Activated CD8-positive, alpha-beta memory T cell treated with anti-CD3 and anti-CD28 coated beads, Interleukin-2, amount 50 U/mL, for 24 hours (primary cell): ENCODE results near the gene SLC1A4.
A peak's percentile ranks its signal among the peaks of the same experiment; 100 is the strongest.
"Not testable (repeated sequence)": the region's sequence is repeated elsewhere in the genome, so short reads cannot be mapped to it uniquely, and the experiment has no call there.

Experiments
- DNase-seq: peaks from one replicate; pipeline ENCODE4 v3.0.0-alpha.2; 2020; ENCODE audit errors: extremely low read depth

The SLC1A4 gene

DNA sequence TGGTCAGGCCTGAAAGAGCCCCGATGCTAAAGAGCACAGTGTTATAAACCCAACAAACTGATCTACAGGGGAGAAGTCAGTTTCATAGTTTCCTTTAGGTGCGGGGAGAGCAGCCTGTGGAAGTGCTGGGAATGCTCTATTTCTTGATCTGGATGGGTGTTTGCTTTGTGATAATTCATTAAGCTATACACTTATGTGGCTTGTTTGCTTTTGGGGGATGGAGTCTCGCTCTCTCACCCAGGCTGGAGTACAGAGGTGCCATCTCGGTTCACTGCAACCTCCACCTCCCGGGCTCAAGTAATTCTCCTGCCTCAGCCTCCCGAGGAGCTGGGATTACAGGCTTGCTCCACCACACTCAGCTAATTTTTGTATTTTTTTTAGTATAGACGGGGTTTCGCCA is 37.0 kb downstream of the SLC1A4 start:
- DNase-seq, result no peak

DNA sequence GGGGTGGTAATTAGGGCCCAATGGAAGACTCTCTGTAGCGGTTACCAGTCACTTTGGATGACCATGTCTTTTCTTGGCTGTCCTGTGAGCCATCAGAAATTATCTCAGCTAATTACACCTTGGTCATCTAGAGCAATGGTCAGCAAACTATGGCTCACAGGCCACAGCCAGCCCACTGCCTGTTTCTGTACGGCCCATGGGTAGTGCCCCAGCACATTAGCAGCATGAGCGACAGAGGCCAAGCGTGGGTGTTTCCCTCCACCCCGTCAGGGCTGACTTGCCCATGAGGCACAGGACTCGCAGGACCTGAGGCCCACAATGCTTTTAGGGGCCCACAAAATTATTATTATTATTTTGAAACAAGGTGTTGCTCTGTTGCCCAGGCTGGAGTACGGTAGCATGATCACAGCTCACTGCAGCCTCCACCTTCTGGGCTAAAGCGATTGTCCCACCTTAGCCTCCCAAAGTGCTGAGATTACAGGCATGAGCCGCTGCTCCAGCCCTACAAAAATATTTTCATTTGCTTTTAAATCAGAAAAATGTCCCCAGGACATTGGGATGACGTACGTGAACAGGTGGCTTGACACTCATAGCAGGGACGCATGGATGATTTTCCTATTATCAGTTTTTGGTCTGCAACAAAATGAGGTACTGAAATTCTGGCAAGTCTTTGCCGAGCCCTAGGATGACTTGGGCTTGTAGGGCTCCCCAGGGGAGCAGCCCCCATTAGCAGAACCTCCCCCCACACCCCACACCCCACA is 37.7 kb downstream of the SLC1A4 start:
- DNase-seq, result no peak

DNA sequence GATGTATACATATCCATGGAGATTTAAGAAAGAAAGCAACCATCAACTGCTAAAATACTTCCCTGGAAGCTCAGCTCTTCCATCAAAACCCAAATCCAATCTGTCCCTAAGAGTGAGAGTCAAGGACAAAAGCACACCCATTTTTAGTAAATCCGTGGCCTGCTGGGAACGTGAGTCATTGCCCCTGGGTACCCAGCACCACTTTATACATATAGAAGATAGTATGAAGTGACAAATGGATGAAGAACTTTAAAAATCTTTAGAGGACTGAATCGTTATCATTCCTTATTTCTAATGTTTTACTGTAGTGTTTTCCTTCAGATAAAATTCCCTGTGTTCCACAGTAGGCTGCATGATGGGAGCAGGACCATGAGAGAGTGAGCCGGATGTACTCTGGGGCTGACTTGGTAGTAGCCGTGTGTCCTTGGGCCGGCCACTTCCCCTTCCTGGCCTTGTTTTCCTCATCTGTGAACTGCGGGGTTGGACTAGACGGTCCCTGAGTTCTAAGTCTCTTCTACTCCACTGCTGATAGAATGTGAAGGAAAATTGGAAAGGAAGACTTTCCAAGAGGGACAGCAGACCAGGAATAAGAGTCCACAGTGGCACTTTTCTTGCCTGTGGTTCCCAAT is 38.5 kb downstream of the SLC1A4 start:
- DNase-seq, result no peak

DNA sequence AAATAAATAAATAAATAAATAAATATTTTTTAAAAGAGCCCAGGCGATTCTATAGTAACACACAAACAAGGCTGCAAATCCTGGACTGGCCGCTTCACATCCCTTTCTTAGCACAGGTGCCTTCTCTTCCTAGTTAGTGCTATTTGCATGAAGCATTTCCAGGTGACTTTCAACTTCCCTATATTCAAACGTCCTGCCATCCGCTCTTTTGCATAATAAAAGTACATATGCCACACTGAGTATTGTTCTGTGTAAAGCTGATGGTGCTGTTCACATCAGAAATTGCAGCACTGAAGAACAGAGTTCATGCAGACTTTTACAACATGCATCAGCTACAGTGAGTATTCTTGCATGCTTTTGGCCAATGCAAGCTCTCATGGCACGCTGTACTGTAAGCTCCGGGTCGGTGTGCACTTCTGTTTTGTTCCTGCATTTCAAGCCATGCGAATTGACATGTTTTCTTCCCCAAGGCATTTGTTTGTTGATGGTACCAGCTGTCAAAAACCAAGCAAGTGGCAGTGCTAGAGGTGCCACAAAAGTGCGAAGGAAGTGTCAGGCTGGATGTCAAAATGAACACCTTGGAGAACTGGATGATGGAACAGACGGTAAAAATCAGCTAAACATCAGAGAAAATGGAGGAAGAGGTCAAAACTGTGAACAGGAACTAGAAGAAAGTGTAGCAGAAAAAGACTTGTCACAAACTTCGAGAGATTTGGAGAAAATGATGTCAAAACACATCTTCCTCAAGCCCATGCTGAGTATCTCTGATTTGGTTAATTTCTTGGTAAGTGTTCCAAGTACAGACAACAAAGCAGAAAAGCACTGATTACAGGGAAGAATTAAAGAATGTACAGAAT is 41.5 kb downstream of the SLC1A4 start:
- no peak for DNase-seq

DNA sequence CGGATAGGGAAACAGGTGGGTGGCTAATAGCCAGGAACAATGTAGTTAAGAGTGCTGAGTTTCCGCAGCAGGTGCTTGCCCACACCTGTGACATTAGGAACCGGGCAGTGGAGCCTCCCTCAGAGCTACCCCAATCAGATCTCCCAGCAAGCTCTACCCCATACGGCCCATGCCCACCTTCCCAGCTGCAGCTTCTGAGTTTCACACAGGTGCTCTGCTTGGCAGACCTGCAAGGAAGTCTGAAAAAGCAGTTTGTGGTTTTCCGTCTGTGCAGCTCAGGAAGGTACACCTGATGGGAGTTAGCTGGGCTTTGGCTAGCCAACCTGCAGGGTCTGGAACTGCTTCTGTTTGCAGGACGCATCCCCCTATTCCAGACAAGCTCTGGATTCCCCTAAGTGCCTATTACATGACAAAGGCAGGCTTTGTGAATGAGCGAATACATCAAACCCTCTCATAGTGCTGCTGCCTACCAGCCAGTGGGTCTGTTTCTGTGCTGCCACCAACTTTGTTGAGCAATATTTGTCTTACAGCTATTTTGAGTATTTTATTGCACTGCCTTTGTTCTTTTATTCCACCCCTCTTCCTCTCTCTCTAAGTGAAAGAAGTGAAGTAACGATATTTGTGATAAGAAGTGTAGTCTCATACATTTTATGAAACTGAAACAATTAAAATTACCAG is 42.3 kb downstream of the SLC1A4 start:
- no peak for DNase-seq

DNA sequence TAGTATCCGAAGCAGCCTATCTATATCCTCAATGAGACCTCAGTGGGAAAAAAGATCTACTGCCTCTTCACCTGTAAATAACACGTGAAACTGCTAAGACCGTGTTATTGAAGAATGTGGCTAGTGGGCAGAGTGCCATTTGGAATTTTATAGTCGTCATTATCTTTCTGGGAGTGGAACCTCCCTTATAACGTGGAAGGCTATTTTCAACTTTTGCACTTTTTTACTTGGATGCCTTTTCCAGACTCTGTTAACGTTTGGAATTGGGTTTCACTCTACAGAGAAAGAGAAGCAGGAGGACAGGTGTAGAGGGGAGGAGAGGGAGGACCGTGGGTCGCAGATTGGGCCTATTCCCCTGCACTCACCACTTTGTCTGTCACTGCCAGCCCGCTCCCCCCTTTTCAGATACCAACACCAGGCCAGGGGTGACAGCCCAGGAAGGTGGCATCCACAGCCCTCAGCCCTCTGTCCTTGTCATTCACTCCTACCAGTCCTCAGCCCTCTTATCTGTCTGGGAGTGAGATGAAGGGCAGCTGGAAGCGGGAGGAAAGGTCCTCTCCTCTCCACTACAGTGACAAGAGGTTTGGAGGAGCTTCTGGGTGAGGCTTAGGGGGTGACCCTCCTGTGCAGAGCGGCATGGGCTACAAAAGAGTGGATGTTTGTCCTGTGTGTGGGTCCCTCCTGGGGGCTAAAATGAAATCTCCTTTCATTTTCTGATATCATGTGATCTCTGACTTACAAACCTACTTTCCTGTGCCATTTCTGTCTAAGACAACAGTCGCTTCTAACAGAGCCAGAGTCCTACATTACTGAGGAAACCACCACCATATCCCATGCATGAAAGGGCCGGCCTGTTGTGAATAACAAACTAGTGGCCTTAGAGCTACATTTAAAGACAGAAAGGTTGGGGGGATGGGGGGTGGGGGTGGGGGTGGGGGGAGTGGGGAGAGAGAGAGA is 43.1 kb downstream of the SLC1A4 start:
- DNase-seq, result no peak

DNA sequence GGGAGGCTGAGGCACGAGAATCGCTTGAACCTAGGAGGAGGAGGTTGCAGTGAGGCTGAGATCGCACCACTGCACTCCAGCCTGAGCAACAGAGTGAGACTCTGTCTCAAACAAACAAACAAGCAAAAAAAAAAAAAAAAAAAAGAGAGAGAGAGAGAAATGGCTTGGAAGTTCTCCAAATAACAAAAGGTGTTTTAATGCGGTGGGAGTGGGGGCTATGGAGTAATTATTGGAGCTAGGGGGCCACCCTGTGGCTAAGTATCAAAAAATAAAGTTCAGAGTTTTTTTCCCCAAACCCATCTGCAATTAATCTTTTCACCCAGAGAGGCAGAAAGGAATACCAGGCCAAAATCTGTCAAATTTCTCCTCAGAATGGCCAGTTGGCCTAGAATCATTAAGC is 44.0 kb downstream of the SLC1A4 start:
- no peak for DNase-seq

DNA sequence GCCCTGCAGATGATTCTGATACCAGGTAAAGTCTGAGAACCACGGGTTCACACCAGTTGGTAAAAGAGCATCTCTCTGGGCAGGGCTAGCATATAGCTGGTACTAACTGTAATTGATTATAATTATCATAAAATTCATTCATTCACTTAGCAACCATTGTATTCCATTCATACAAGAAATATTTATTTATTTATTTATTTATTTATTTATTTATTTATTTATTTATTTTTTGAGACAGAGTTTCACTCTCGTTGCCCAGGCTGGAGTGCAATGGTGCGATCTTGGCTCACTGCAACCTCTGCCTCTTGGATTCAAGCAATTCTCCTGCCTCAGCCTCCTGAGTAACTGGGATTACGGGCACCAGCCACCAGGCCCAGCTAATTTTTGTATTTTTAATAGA is 44.5 kb downstream of the SLC1A4 start:
- DNase-seq, result not testable (repeated sequence)

DNA sequence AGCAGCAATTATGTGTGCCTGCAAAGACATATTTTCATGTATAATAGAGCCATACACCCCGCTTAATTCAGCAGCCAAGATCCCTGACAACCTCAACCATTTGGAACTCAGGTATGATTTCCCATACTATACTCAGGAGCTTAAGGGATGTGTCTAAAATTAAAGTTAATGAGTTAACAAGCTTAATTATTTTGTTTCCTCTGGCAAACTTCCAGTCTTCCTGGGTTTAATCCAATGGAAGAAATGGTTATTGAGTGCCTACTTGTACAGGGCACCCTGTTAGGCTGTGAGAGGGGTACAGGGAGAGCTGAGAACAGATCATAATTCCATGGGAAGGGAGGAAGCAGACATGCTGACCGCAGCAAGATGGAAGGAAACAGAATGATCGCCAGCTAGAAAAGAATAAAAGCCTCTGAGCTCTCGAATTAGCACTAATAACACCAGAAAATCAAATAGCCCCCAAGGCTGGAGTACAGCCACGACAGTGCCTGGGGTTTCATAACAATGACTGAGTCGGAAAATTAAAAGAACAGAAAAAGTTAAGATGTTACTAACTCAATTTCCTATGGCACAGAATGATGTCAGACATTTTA is 46.2 kb downstream of the SLC1A4 start:
- no peak for DNase-seq

DNA sequence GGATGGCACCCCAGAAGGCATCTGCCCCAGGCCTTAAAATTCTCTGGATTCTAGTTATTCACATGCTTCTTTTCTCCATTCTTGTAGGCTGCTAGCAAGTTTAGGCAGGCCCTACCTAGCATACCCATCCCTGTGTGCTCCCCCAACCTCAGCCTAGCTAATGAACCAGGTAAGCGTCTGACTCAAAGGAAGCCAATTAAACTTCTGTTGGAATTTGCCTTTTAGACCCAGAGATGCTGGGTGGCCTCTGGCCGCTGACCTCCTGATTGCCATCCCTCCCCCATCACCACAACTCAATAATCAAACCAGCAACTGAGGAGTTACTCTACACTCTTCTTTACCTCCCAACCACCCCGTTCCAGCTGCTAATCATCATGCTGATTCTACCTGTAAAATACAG is 48.0 kb downstream of the SLC1A4 start:
- DNase-seq, result no peak

DNA sequence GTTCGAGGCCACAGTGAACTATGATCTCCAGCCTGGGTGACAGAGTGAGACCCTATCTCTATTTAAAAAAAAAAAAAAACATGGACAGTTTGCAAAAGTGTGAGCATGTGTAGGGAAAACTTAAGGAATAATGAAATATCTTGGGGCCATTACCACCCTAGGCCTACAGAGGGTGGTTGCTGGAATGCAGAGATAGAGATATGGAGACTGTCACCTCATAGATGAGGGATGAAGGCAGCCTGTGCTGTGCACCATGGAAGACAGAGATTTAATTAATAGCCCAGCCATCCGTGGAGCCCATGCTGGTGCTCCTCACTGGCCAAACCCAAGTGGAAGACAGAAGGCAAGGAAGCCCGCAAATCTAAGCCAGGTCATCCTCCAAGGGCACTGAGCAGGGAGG is 50.4 kb downstream of the SLC1A4 start:
- no peak for DNase-seq

DNA sequence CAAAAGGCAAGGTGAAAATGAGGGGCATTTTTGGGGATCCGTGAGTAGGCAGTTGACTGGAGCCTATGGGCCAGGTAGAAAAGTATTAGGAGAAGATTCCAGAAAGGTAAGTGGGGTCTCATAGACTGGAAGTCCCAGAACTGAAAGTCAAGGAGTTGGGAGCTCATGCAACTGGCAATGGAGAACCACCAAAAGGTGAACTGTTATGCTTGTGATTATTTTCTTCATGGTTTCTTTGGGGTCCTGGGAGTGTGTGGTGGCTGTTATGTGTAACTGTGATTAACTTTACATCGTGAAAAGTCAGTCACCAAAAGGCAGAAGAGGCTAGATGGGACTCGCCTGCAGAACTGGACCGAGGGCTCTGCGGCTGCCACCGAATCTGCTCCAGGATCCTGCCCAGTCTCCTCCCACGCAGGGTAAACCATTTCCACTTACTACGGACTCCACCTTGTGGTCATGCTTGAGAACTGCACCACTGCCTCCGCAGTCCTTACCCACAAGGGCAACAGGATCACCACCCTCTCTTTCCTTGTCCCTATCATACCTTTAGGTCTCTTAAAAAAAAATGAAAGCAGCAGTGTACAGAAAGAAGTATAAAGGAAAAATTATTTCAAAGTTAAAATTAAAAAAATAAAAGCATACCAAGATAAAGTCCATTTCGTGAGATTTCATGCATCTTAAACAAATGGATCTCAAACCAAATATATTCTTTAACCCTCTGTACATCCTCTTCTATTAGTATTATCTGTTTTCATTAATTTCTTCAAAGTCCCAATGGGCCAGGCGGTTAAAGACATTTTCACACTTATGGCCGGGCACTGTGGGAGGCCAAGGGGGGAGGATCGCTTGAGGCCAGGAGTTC is 51.4 kb downstream of the SLC1A4 start:
- peak; percentile 51 for DNase-seq

DNA sequence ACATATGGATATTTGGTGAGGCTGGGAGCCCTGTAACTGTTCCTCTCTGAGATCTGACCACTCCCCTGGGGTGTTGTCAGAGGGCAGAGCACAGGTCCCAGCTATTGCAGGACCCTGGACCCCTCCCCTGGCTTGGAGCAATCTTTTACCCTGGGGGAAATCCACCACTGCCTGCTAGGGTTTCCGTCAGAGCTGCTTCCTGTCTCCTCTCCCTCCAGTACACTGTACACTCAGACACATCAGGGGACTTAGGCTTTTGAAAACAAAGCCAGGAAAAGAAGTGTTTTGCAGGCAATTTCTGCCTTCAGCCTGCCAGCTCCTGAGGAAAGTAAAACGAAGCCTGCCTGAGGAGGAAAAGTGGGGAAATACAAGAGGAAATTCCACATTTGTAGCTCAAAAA is 53.8 kb downstream of the SLC1A4 start:
- no peak for DNase-seq

DNA sequence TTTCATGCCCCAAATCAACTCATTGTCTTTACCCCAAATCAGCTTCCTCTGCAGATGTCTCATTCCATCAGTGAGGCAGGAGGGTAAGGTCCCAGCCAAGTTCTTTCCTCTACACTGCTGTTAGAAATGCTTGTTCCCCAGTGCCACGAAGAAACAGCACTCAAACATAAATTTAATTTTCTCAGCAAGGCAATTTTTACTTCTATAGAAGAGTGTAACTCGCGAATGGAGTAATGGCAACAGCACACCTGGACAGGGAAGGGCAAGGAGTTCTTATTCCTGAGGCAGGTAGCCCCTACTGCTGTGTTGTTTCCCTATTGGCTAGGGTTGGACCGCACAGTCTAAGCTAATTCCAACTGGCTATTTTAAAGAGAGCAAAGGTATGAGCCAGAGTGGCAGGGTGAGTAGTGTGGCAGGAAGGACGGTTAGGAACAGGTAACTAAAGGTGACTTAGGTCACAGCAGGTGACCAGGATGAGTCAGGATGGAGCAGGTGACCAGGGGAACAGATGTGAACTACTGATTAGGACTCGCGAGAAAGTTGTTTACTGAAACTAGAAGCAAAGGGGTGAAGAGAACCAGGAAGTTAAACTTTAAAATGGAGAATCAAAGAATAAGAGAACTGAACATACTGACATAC is 55.0 kb downstream of the SLC1A4 start:
- no peak for DNase-seq

DNA sequence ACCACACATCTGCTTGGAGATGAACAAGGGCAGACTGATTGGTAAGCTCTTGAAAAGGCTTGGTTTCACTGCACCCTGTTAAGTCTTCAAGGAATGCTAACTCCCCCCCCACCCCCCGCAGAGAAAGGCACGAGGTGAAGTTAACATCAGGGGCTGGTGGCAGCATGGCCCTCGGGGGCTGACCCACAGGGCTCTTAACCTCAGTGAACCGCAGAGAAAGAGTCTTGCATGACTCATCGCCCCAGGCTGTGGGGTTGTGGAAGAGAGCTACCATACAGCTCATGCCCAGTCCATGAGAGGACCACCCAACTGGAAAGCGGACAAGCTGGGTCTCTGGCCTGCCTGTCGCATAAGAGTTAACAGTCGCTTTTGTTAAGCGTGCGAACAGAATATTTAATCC is 56.5 kb downstream of the SLC1A4 start:
- DNase-seq, result no peak

DNA sequence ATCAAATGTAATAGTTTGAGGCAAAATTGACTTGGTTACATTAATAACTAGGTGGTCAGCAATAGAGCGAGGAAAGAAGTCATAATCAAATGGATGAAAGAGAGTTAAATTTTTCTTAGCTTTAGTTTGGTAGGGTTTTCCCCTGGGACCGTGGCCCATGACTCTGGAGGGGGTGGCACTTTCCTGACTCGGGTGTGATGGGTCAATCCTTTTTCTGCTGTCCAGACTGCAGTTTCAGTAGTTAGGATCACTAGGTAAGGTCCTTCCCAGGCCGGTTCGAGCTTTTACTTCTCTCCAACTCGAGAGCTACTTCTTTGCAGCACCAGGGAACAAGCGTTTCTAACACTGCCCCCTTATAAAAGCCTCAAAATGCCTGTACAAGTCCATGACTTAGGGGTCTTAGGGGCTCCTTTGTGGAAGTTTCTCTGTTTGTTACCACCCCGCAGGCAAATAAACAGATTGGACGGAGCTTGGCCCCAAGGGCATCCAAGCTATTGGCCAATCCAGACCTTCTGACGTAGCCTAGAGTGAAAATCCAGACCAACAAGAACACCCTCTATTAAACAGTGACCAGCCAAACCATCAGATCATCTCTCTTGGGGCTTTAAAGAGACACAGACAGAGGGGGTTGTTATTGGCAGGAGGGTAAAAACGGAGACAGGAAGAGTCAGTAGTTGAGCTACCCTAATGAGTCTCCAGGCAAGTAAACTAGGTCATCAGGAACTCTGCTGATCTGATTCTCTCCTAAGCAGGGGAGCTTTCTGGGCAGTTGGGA is 57.6 kb downstream of the SLC1A4 start:
- no peak for DNase-seq

DNA sequence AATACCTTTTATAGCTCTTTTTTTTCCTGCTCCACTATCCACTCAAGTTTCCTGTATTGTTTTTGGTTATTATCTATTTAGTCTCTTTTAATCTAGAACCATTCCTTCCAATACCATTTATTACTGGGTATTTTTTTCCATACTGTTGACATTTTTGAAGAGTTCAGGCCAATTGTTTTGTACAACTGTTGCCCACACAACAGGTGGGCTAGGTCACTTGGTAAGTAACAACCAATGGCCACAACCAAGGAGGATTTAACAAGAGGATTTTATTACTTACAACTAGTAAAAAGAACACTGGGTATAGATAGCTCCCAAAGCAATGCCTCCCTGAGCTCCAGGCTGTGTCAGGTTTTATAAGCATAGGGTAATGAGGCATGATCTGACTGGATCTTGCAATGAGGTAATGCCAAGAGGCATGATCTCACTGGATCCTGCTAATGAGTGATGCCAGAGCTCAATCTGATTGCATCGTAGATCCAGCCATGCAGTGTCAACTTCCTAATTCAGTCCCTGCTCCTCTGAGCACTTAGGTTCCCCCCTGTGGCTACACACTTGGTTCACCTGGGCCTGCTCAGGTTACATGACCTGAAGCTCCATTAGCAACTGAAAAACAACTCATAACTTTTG is 59.9 kb downstream of the SLC1A4 start:
- DNase-seq, result no peak

DNA sequence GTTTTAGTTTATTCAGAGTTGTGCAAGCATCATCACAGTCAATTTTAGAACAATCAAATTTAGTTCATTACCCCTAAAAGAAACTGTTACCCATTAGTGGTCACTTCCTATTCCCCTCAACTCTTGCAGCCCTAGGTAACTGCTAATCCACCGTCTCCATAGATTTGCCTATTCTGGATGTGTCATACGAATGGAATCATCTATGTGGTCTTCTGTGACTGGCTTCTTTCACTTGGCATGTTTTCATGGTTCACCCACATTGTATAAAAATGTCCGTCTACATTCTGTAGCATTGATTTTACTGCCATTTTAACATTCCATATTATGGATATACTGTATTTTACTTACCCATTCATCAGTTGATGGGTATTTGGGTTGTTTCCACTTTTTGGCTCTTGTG is 61.7 kb downstream of the SLC1A4 start:
- no peak for DNase-seq
